Adrenal gland (tissue), 12 donors: ENCODE data around the gene CORO1A. TPM values are rescaled to one million over a fixed set of nuclear protein-coding genes. Genes with fewer than 3 reads are reported as not detected.

Experiments used
- DNase-seq, 7 donors: peaks; one replicate each; pipeline ENCODE4 v3.0.0-alpha.2; 2019 to 2020
- H3K27ac ChIP-seq, 5 donors: fragments of 200-600 bp; sonication (generic) in 4 of 5; 1 replicate in 3 of 5; 2 replicates in 2 of 5; pipeline versions ENCODE4 v1.5.1 to v1.8.0; 2016 to 2020; ENCODE audit warnings: mild to moderate bottlenecking in 1 of 5
- H3K27me3 ChIP-seq: fragments of 200-600 bp; 2 replicates; pipeline ENCODE4 v1.8.0; 2021
- H3K36me3 ChIP-seq, 2 donors: fragments of 200-600 bp; replicated peaks in 1 of 2; 1 replicate in 1 of 2; 2 replicates in 1 of 2; pipeline versions ENCODE4 v1.5.1 to v1.8.0; 2018 to 2022
- H3K4me1 ChIP-seq, 2 donors: fragments of 200-600 bp; replicated peaks in 1 of 2; 1 replicate in 1 of 2; 2 replicates in 1 of 2; pipeline versions ENCODE4 v1.5.1 to v1.8.0; 2018 to 2021
- H3K4me3 ChIP-seq, 4 donors: fragments of 200-600 bp; sonication (generic) in 3 of 4; one replicate each; pipeline ENCODE4 v1.5.1; 2016 to 2018
- H3K9me3 ChIP-seq, 3 donors: fragments of 200-600 bp; sonication (generic) in 1 of 3; replicated peaks in 1 of 3; 1 replicate in 2 of 3; 2 replicates in 1 of 3; pipeline versions ENCODE4 v1.5.1 to v1.8.0; 2016 to 2021
- POLR2A ChIP-seq, 2 donors: fragments of 450-650 bp; IDR thresholded peaks; one replicate each; pipeline ENCODE4 v1.6.1; 2017; ENCODE audit warnings: antibody characterized with exemption in 2 of 2, mild to moderate bottlenecking in 2 of 2, moderate library complexity in 1 of 2
- WGBS, 4 donors: extraction: QIAGEN DNeasy Blood & Tissue Kit in 2 of 4; methylation state at CpG; one replicate each; pipeline versions ENCODE4 v1.1.5 to v1.1.7; 2013 to 2017; 5-methylcytosine and 5-hydroxymethylcytosine counted together
- intact Hi-C, 2 donors: fragments of 100-400 bp; cut with DNase I; formaldehyde crosslinking; loops; one replicate each; pipeline versions ENCODE4 v1.14.1 to v1.15.0; 2022 to 2023
- polyA plus RNA-seq, 3 donors: library from polyadenylated mRNA; stranded (reverse); fragments of 200-250 nt in 2 of 3; fragments of 350-450 nt in 1 of 3; fragmentation: Illumina TruSeq in 1 of 3; extraction: RNeasy Lipid Tissue Mini Kit (QIAGEN cat#74804) in 1 of 3; gene quantifications; one replicate each; pipeline ENCODE4 v1.2.3, GENCODE V29; 2013 to 2014
- total RNA-seq, 9 donors: library from RNA; depleted of rRNA in 4 of 9; stranded (reverse); fragments of >200 nt in 4 of 9; fragments of 120-200 nt in 1 of 9; fragmentation: NEBNext Ultra II Directional in 1 of 9; extraction: Animal tissue kit (Norgen Biotek cat#: 25700) in 1 of 9; gene quantifications; one replicate each; pipeline versions ENCODE4 v1.1.0 to v1.2.4, GENCODE V29; 2013 to 2023
- TF ChIP-seq, protein P1 (sequence below), 6 experiments: fragments of 450-650 bp in 4 of 6; fragments of 200-600 bp in 2 of 6; sonication (generic) in 1 of 6; IDR thresholded peaks; 1 replicate in 5 of 6; 2 replicates in 1 of 6; pipeline versions ENCODE4 v1.5.1 to v1.8.0; 2016 to 2021; ENCODE audit warnings: antibody characterized with exemption in 6 of 6, mild to moderate bottlenecking in 2 of 6, moderate library complexity in 1 of 6
- donor health status: healthy with polysubstance abuse.
- donor health status: Bipolar disorder and iron deficiency.
- donor health status: DM: yes; HTN: yes; CAD: no.
- donor health status: DM: no; HTN: no; CAD: no.
- donor health status: DM: no; HTN: no; CAD: no.
- donor health status: DM: yes; HTN: yes; CAD: no.

The CORO1A gene
- total and polyA plus RNA-seq, 12 donors, result 3.3 to 87.7 (median 42.1) TPM

DNA sequence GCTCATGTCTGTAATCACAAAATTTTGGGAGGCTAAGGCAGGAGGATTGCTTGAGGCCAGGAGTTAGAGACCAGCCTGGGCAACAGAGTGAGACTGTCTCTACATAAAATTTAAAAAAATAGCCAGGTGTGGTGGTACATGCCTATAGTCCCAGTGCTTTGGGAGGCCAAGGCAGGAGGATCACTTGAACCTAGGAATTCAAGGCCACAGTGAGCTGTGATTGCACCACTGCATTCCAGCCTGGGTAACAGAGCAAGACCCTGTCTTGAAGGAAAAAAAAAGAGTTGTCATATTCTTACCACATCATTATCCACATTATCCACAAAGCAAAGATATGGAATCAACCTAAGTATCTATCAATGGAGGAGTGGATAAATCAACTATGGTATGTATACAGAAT, 39.4 kb upstream of the CORO1A start:
- Histone ChIP-seq H3K4me1 (no peaks in the 10 kb centered on the region), H3K9me3 (no peaks in the 10 kb centered on the region), H3K36me3 (no peaks in the 10 kb centered on the region), H3K27ac (no peak overlapping the region), H3K27me3 (no peaks in the 10 kb centered on the region), H3K4me3 (no peak overlapping the region)
- intact Hi-C loops, result no loop called here
- no peak for DNase-seq
- TF ChIP-seq, protein P1, sequence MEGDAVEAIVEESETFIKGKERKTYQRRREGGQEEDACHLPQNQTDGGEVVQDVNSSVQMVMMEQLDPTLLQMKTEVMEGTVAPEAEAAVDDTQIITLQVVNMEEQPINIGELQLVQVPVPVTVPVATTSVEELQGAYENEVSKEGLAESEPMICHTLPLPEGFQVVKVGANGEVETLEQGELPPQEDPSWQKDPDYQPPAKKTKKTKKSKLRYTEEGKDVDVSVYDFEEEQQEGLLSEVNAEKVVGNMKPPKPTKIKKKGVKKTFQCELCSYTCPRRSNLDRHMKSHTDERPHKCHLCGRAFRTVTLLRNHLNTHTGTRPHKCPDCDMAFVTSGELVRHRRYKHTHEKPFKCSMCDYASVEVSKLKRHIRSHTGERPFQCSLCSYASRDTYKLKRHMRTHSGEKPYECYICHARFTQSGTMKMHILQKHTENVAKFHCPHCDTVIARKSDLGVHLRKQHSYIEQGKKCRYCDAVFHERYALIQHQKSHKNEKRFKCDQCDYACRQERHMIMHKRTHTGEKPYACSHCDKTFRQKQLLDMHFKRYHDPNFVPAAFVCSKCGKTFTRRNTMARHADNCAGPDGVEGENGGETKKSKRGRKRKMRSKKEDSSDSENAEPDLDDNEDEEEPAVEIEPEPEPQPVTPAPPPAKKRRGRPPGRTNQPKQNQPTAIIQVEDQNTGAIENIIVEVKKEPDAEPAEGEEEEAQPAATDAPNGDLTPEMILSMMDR (IDR thresholded peaks at IDR 0.05), result no peak
- no peak for TF ChIP-seq POLR2A (IDR thresholded peaks at IDR 0.05)

DNA sequence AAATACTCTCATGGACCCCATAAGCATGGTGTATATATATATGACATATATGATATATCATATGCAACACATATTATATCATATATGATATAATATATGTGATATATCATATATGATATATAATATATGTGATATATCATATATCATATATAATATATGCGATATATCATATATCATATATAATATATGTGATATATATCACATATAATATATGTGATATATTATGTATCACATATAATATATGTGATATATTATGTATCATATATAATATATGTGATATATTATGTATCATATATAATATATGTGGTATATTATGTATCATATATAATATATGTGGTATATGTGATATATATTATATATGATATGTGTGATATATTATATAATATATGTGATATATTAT, 38.5 kb upstream of the CORO1A start:
- 55 to 81% (median 59%) methylated on average over 1 of the region's 1 CpG for WGBS, 4 donors

DNA sequence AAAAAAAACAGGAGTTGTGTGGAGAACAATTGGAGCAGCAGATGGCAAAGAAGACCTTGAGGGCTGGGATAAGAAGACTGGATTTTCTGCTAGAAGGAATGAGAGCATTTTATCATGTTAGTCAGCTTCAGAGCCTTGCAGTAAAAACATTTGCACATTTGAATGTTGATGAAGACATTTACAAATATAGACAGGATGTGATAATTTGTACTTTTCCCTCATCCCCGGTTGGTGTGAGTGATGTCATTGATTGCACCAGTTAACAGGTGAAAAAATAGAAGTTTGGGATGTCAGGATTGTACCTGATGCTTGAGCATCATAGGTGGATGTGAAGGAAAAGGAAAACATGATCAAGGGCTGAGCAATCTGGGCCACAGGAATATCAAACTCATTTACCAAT, 37.7 kb upstream of the CORO1A start:
- TF ChIP-seq, protein P1 (IDR thresholded peaks at IDR 0.05), result no peak
- TF ChIP-seq POLR2A (IDR thresholded peaks at IDR 0.05), result no peak
- DNase-seq, result no peak
- no peak overlapping the region for H3K4me3 ChIP-seq
- no peaks in the 10 kb centered on the region for H3K9me3 ChIP-seq
- no peak overlapping the region for H3K27ac ChIP-seq
- no peaks in the 10 kb centered on the region for H3K27me3 ChIP-seq
- no peaks in the 10 kb centered on the region for H3K4me1 ChIP-seq
- no peaks in the 10 kb centered on the region for H3K36me3 ChIP-seq
- intact Hi-C loops, result no loop called here
- 53 to 59% (median 54%) methylated on average over 1 of the region's 1 CpG for WGBS, 4 donors

More for the DNA sequence above, 38.5 kb upstream of the CORO1A start:
- no peak overlapping the region for H3K4me3 ChIP-seq
- no peaks in the 10 kb centered on the region for H3K27me3 ChIP-seq
- H3K27ac ChIP-seq, result no peak overlapping the region
- no peaks in the 10 kb centered on the region for H3K4me1 ChIP-seq
- H3K36me3 ChIP-seq, result no peaks in the 10 kb centered on the region
- no peaks in the 10 kb centered on the region for H3K9me3 ChIP-seq
- no peak for DNase-seq
- intact Hi-C loops, result no loop called here
- TF ChIP-seq POLR2A (IDR thresholded peaks at IDR 0.05), result no peak
- TF ChIP-seq, protein P1 (IDR thresholded peaks at IDR 0.05), result no peak

DNA sequence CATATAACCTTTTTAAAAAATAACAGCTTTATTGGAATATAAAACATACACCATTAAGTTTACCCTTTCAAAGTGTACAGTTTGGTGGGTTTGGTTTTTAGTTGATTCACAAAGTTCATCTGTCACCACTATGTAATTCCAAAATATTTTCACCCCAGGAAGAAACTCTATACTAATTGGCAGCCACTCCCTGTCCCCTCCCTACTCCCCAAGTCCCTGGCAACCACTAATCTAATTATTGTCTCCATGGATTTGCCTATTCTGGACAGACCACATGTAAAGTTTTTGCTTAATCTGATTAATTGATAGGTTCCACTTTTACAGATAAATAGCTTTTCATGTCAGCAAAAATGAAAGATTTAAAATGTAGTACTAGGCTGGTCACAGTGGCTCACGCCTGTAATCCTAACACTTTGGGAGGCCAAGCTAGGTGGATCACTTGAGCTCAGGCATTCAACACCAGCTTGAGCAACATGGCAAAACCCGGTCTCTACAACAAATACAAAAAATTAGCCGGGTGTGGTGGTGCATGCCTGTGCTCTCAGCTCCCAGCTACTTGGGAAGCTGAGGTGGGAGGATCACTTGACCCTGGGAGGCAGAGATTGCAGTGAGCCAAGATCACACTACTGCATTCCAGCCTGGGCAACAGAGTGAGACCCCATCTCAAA, 35.4 kb upstream of the CORO1A start:
- no peaks in the 10 kb centered on the region for H3K27me3 ChIP-seq
- H3K4me3 ChIP-seq, result no peak overlapping the region
- no peaks in the 10 kb centered on the region for H3K36me3 ChIP-seq
- no peaks in the 10 kb centered on the region for H3K4me1 ChIP-seq
- no peaks in the 10 kb centered on the region for H3K9me3 ChIP-seq
- intact Hi-C loops, result no loop called here
- DNase-seq, result no peak
- H3K27ac ChIP-seq, result no peak overlapping the region
- WGBS, 4 donors, result 86 to 93% (median 89%) methylated on average over 3 of the region's 3 CpGs
- TF ChIP-seq, protein P1 (IDR thresholded peaks at IDR 0.05), result no peak
- no peak for TF ChIP-seq POLR2A (IDR thresholded peaks at IDR 0.05)
